ENCODE measurements around the gene RPTOR. TPM values are rescaled to one million over a fixed set of nuclear protein-coding genes. Genes with fewer than 3 reads are reported as not detected.

Gene RPTOR
- polyA plus RNA-seq, 1 experiment, result 10.8 TPM

DNA sequence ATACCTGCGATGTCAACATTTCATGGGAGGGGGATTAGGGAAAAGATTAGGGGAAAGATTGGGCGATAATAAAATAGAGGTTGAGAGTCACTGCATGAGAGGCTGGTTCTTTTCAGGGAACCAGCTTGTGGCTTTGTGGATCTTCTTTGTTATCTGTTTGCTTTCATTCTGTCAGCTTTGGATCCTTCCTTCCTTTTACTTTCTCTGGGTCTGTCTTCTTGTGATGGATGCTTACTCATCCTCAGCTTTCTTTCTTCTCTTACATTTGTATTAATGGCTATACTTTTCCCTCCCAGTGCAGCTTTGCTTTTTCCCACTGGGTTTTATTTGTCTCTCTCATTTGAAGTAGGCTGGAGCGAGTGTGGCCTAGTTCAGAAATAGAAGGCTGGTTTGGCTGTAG is 47.1 kb downstream of the RPTOR start:
- H3K36me3 ChIP-seq (ENCODE audit: control insufficient read depth, insufficient read depth, low read length), result no peaks in the 10 kb centered on the region
- no peaks in the 10 kb centered on the region for H3K27me3 ChIP-seq (ENCODE audit: control insufficient read depth, insufficient read depth, low read length)
- TF ChIP-seq, protein P1, sequence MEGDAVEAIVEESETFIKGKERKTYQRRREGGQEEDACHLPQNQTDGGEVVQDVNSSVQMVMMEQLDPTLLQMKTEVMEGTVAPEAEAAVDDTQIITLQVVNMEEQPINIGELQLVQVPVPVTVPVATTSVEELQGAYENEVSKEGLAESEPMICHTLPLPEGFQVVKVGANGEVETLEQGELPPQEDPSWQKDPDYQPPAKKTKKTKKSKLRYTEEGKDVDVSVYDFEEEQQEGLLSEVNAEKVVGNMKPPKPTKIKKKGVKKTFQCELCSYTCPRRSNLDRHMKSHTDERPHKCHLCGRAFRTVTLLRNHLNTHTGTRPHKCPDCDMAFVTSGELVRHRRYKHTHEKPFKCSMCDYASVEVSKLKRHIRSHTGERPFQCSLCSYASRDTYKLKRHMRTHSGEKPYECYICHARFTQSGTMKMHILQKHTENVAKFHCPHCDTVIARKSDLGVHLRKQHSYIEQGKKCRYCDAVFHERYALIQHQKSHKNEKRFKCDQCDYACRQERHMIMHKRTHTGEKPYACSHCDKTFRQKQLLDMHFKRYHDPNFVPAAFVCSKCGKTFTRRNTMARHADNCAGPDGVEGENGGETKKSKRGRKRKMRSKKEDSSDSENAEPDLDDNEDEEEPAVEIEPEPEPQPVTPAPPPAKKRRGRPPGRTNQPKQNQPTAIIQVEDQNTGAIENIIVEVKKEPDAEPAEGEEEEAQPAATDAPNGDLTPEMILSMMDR (IDR thresholded peaks at IDR 0.05; ENCODE audit: insufficient read depth, low read depth, low read length), result no peak
- no peak overlapping the region for H3K4me3 ChIP-seq (ENCODE audit: low read depth, low read length)
- DNase-seq (ENCODE audit: low read depth), result no peak
- ChIA-PET CTCF (no interaction called here), POLR2A (no interaction called here)

DNA sequence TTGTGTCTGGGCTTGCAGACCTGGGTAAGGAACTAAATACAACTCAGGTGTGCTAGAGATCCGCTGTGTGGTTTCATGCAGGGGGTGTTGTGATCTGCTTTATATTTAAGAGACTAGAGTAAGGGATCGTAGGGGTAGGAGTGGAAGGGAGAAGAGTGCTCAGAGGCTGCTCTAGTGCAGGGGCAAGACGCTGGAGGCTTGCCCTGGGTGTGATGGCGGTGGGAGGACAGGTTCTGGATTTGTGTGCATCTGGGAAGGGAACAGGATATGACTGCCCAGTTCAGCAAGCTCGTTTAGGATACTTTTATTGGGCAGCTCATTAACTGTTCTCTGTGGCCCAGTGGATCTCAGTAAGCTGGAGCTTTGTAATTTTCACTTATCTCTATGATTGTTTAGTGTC is 47.6 kb downstream of the RPTOR start:
- no peak for DNase-seq (ENCODE audit: low read depth)
- H3K36me3 ChIP-seq (ENCODE audit: control insufficient read depth, insufficient read depth, low read length), result no peaks in the 10 kb centered on the region
- CTCF ChIA-PET, result no interaction called here
- no peak overlapping the region for H3K4me3 ChIP-seq (ENCODE audit: low read depth, low read length)
- H3K27me3 ChIP-seq (ENCODE audit: control insufficient read depth, insufficient read depth, low read length), result no peaks in the 10 kb centered on the region
- POLR2A ChIA-PET, result no interaction called here
- TF ChIP-seq, protein P1 (IDR thresholded peaks at IDR 0.05; ENCODE audit: insufficient read depth, low read depth, low read length), result no peak

DNA sequence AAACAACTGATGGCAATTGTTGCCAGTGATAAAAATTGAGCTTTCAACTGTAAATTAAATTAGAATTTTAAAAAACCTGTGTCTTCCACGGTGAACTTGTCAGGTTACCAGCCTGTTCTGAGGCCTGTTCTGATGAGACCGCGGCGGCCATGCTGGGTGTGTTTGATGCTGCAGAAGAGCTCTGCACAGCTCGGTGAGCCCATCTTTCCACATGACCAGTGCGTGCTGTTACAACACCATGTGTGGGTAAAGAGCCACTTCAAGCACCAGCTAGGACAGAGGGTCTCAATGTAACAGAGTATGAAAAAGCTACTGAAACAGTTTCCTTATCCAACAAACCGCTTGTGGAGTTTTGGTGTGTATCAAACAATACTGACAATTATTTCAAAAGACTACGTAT is 48.5 kb downstream of the RPTOR start:
- TF ChIP-seq, protein P1 (IDR thresholded peaks at IDR 0.05; ENCODE audit: insufficient read depth, low read depth, low read length), result no peak
- no peaks in the 10 kb centered on the region for H3K27me3 ChIP-seq (ENCODE audit: control insufficient read depth, insufficient read depth, low read length)
- no peak overlapping the region for H3K4me3 ChIP-seq (ENCODE audit: low read depth, low read length)
- no peaks in the 10 kb centered on the region for H3K36me3 ChIP-seq (ENCODE audit: control insufficient read depth, insufficient read depth, low read length)
- POLR2A ChIA-PET, result no interaction called here
- CTCF ChIA-PET, result no interaction called here
- no peak for DNase-seq (ENCODE audit: low read depth)

DNA sequence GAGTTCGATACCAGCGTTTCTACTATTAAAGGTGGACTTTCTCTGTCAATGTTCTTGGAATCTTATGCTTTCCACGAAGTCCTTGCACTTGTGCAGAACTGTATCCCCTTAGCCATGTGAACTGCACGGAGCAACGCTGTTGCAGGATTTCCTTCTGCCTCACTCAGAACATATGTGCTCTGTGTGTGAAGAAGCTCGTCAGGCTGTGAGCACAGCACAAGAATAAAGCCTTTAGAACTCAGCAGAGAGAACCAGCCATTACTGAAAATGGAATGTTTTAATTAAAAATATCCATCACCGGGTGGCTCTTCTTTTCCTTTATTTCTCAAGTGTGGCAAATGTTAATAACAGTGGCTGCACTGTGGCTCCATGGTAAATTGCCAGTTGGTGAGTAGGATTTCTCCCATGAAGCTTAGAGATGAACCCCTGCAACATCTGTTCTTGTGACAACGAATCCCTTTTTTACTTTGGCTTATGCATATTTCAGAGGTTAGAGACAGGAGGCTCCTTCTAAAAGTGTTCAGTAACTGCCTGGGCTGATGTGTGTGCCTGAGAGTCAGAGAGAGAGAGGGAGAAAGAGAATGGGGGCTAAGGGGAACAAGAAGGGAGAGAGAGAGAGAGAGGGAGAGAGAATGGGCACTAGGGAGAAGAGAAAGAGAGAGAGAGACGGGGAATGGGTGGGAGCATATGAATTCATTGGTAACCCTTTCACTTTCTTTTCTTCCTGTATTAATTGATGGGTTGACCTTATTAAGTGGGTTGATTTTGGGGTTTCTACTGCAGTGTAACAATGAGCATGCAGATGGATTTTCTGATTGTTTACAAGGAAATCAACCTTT is 50.0 kb downstream of the RPTOR start:
- Histone ChIP-seq H3K36me3 (ENCODE audit: control insufficient read depth, insufficient read depth, low read length) (no peaks in the 10 kb centered on the region), H3K4me3 (ENCODE audit: low read depth, low read length) (no peak overlapping the region), H3K27me3 (ENCODE audit: control insufficient read depth, insufficient read depth, low read length) (no peaks in the 10 kb centered on the region)
- CTCF ChIA-PET, result interaction anchor here (1.0 kb wide), 2 partner anchors 10 to 19 kb away, joined by 3 read pairs; no protein-coding TSS in a partner anchor
- POLR2A ChIA-PET, result no interaction called here
- no peak for DNase-seq (ENCODE audit: low read depth)
- TF ChIP-seq, protein P1 (IDR thresholded peaks at IDR 0.05; ENCODE audit: insufficient read depth, low read depth, low read length), result no peak

DNA sequence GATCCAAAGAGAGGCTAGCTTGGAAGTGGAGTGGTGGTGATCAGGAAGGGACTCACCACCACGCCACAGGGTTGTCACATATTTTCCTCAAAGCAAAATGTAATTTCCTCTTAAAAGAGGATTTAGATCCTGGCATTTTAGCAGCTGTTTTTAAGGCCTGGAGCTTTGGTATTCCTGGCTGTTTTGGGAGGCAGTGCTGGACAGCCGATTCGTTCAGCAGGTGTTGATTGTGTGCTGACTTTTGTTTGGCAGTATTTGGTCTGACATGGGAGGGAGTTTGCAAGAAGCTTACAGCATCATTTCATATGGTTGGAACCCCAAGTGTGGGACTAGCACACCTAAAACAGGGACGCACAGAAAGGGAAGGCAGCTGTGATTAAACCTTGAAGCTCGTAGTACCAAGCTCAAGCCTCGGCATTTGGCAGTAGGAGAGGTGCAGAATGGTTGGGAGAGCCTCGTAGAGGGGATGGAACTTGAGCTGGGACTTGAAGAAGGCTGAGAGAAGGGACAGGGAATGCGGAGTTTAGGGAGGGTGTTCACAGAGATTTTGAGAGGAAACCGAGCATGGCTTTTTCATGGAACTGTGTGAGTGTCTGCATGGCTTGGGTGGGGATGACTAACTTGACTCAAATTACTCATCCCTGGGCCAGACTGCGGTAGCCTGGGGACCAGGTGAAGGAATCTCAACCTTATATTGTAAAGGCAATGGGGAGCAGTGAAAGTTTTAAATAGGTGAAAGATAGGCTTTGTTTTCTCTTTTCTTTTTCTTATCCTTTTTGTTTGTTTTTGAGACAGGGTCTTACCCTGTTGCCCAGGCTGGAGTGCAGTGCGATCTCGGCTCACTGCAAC is 52.3 kb downstream of the RPTOR start:
- no peak overlapping the region for H3K4me3 ChIP-seq (ENCODE audit: low read depth, low read length)
- H3K36me3 ChIP-seq (ENCODE audit: control insufficient read depth, insufficient read depth, low read length), result no peaks in the 10 kb centered on the region; the same call in 1 of the 2 replicates
- CTCF ChIA-PET, result interaction anchor here (1.0 kb wide), 1 partner anchor 21 kb away, joined by 3 read pairs; no protein-coding TSS in a partner anchor
- no peaks in the 10 kb centered on the region for H3K27me3 ChIP-seq (ENCODE audit: control insufficient read depth, insufficient read depth, low read length)
- POLR2A ChIA-PET, result no interaction called here
- TF ChIP-seq, protein P1 (IDR thresholded peaks at IDR 0.05; ENCODE audit: insufficient read depth, low read depth, low read length), result no peak
- DNase-seq (ENCODE audit: low read depth), result no peak

All from BJ (cell line).